Sigmoid colon (tissue), 4 donors: Measurements from ENCODE around the gene ELF2.

Experiments used
- EP300 ChIP-seq, 4 donors: sonication (generic); formaldehyde crosslinking; IDR thresholded peaks; one replicate each; pipeline ENCODE4 v1.6.1; 2017; ENCODE audit warnings: antibody characterized with exemption in 4 of 4
- POLR2A ChIP-seq, 2 donors: fragments of 450-650 bp; IDR thresholded peaks; one replicate each; pipeline ENCODE4 v1.6.1; 2016; ENCODE audit warnings: antibody characterized with exemption in 2 of 2, mild to moderate bottlenecking in 2 of 2, moderate library complexity in 2 of 2
- POLR2AphosphoS5 ChIP-seq, 4 donors: sonication (generic); formaldehyde crosslinking; IDR thresholded peaks; one replicate each; pipeline ENCODE4 v1.6.1; 2017; ENCODE audit warnings: antibody characterized with exemption in 4 of 4
- TF ChIP-seq, protein P1 (sequence below), 4 experiments: fragments of 450-650 bp in 3 of 4; fragments of 200-600 bp in 1 of 4; IDR thresholded peaks; one replicate each; pipeline ENCODE4 v1.5.1; 2016 to 2019; ENCODE audit warnings: antibody characterized with exemption in 4 of 4, mild to moderate bottlenecking in 3 of 4, moderate library complexity in 2 of 4

DNA sequence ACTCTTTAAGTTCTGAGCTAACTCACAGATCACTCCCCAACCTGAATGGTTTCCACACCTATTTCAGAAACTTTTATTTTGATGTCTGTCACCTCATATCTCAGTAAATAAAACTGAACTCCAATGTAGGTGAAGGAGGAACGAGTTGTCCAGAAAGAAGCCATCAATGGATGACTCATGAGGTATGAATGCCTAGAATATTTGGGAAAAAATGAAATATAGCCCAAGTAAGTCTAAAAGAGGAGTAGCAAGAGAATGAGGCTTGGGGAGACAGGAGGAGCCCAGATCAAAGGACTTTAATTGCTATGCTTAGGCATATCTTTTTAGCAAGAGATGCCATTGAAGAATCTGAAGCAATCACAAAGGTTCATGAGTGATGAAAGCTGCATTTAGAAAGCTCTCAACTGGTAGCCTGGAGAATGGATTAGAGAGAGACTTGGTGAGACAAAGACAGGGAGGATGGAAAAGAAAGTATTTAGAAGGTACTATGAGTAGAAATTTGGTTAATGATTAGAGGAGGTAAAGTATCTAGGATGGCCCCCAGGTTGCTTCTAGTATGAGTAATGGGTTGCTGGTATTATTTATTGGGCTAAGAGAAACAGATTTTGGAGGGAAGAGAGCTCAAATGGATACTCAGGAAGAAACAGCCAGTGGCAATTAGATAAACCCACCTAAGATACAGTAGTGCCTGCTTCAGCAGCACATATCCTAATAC lies 122.1 kb downstream of the ELF2 start:
- TF ChIP-seq, protein P1, sequence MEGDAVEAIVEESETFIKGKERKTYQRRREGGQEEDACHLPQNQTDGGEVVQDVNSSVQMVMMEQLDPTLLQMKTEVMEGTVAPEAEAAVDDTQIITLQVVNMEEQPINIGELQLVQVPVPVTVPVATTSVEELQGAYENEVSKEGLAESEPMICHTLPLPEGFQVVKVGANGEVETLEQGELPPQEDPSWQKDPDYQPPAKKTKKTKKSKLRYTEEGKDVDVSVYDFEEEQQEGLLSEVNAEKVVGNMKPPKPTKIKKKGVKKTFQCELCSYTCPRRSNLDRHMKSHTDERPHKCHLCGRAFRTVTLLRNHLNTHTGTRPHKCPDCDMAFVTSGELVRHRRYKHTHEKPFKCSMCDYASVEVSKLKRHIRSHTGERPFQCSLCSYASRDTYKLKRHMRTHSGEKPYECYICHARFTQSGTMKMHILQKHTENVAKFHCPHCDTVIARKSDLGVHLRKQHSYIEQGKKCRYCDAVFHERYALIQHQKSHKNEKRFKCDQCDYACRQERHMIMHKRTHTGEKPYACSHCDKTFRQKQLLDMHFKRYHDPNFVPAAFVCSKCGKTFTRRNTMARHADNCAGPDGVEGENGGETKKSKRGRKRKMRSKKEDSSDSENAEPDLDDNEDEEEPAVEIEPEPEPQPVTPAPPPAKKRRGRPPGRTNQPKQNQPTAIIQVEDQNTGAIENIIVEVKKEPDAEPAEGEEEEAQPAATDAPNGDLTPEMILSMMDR (IDR thresholded peaks at IDR 0.05) = no peak
- TF ChIP-seq EP300 (IDR thresholded peaks at IDR 0.05) = no peak
- TF ChIP-seq POLR2AphosphoS5 (IDR thresholded peaks at IDR 0.05) = no peak
- no peak for TF ChIP-seq POLR2A (IDR thresholded peaks at IDR 0.05)
